HG03060 (cell line): ENCODE results near the gene CNOT11.
"Not testable (repeated sequence)": the region's sequence is repeated elsewhere in the genome, so short reads cannot be mapped to it uniquely, and the experiment has no call there.

Experiments
- ATAC-seq: cut with Tn5 transposase; IDR thresholded peaks from one replicate; pipeline ENCODE4 v1.9.1; 2021; ENCODE audit warnings: low read depth, moderate number of reproducible peaks; ENCODE audit not compliant: unreplicated experiment

Gene CNOT11

DNA sequence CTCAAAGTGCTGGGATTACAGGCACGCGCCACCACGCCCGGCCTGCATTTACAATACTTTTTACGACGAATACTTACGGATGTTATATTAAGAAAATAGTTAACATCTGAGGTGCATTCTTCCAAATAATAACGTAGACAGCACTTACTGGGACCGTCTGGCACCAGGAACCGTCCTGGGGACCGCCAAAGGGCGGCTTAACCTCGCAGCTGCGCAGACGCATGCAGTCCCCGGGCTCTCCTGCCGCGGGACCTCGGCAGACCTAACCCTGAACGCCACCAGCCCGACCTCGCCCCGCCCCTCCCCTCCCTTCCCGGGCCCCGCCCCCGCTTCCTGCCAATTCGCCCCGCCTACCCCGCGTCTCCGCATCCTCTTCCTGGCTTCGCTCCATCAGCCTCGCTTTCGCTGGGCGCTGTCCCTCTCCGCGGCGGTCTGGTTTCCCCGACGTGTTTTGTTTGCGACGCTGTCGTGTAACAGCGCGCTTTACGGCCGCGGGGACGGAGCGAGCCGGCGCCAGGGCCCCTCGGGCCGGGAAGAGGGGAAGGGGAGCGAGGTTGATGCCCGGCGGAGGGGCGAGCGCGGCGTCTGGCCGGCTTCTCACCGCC, at the start of gene CNOT11:
Gene CNOT11, plus strand, starts transcription at position 479 of the 605 bp plus-strand sequence. Its CDS starts 79 bp downstream, at position 558.
- ATAC-seq: peak; percentile 66

- no peak for ATAC-seq
Measured at GRCh38 chr2:101204400-101205115, 48.1 kb upstream of the CNOT11 start.

- ATAC-seq: no peak
Measured at GRCh38 chr2:101205521-101206479, 46.9 kb upstream of the CNOT11 start.

- ATAC-seq: no peak
Measured at GRCh38 chr2:101208830-101209229, 43.9 kb upstream of the CNOT11 start.

DNA sequence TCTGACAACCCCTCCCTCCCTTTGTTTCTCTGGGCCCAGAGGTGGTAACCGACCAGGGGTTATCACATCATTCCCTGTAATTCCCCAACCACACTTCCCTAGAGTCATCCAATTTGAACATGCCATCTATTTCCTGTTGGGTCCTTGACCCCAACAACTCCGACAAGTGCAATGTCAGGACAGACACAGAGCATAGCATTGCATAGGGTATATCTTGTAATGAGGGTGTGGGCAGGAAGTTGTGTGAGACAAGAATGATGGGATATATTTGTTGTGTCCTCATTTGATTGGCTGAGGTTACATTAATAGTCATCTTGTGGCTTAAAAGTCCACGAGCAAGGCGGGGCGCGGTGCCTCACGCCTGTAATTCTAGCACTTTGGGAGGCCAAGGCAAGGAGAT, 33.4 kb upstream of the CNOT11 start:
- no peak for ATAC-seq

DNA sequence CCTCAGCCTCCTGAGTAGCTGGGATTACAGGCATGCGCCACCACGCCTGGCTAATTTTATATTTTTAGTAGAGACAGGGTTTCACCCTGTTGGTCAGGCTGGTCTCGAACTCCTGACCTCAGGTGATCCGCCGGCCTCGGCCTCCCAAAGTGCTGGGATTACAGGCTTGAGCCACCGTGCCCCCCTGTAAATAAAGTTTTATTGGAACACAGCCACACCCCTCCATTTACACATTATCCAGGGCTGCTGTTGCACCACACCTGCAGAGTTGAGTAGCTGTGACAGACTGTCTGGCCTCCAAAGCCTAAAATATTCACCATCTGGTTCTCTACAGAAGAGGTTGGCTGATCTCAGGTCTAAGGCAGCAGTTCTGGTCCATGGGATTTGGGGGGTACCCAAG, 32.6 kb upstream of the CNOT11 start:
- not testable (repeated sequence) for ATAC-seq

- ATAC-seq: peak; percentile 96
Measured at GRCh38 chr2:101223814-101224231, 28.9 kb upstream of the CNOT11 start.

DNA sequence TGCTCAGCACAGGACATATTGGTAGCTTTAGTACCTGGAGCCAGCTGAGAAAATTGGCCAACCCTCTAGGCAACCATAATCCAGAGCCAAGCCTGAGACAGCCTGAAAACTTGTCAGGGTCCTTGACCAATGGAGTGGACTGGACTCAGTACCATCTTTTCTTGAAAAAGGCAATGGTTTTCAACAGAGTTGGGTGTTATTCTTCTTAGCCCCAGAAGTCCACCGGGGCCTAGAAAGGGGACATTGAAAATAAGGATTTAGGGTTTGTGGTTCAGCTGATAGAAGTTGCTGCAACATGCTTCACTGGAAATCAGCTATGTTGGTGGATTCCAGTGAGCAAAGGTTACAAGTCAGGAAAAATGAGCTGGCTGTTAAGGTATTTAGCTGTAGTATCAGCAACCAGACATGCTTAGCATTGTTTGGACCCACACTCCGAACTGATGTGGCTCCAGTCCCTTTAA, 22.1 kb upstream of the CNOT11 start:
- ATAC-seq: no peak

GRCh38 chr2:101231240-101231639, 21.4 kb upstream of the CNOT11 start:
- no peak for ATAC-seq

DNA sequence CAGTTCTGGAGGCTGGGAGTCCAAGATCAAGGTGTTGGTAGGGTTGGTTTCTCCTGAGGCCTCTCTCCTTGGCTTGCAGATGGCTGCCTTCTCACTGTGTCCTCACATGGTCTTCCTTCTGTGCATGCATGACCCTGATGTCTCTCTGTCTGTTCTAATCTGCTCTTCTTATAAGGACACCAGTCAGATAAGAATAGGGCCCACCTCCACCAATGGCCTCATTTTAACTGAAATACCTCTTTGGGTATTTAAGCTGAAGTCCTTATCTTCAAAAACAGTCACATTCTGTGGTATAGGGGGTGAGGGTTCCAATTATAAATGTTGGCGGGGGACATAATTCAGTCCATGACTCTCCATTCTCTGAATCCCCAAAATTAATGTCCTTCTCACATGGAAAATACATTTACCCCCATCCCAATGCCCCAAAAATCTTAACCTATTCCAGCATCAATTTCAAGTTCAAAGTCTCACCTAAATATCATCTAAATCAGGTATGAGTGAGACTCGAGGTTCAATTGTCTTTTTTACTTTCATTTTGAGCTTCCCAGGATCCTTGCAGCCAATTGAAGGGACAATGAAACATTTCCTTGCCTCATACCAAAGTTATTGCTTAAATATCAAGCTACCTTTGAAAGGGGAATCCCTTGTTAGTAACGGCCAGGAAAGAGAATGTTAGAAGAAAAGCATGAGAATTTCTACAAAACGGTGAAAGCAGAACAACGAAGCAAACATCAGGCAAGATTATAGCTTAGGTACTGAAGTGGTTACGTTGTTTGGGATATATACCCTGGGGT, 20.6 kb upstream of the CNOT11 start:
- ATAC-seq: no peak

DNA sequence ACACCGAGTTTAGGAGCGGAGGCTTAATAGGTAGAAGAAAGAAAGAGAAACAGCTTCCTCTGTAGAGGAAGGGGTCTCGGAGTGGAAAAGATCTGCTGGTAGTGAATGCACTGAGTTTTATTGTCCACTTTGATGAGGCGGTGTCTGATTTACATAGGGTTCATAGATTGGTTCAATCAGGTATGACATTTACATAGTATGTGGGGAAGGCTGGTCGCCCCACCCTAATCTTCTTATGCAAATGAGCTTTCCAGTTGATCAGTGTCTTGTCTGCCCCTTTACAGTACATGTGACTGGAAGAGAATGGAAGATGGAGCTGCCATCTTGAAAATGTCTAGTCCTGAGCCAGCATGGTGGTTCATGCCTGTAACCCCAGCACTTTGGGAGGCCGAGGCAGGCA, 19.9 kb upstream of the CNOT11 start:
- ATAC-seq: no peak

DNA sequence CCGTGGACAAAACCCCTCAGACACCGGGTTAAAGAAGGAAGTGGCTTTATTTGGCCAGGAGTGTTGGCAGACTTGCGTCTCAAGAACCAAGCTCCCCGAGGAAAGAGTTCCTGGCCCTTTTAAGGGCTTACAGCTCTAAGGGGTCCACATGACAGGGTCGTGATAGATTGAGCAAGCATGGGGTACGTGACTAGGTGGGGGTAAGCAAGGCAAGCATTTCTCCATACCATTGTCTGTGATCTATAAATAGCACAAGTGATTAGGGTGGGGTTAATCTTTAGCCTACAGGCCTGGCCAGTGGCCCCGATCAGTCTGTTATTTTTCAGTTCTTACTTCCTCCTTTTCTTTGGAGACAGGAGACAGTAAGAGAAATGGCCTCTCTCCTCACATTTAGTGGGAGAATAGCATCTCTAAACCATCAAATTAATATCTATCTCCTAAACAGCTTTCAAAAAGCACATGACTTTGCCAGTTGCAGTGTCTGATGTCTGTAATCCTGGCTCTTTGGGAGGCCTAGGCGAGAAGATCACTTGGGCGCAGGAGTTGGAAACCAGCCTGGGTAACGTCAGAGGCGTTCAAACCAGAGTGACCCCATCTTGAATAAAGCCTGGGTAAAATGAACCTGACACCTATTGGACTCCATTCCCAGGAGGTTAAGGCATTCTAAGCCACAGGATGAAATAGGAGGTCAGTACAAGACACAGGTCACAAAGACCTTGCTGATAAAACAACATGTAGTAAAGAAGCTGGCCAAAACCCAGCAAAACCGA, 18.3 kb upstream of the CNOT11 start:
- ATAC-seq: no peak

GRCh38 chr2:101235956-101236355, 16.7 kb upstream of the CNOT11 start:
- not testable (repeated sequence) for ATAC-seq

DNA sequence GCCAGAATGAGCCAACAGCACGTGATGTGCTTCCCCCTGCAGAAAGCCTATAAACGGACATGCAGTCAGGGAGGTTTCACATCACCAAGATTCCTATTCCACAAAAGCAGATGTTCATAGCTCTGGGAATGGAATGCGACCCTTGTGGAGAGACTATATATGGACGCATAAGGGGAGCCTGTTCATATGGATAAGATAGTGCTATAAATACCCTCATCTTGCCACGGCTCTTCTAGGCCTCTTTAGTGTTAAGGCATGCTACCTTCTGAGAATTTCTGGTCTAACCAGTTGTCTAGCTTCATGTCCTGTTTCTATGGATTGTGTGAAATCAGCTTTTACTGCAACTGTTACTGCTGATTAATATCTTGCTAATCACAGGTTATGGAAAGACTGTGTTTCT, 14.7 kb upstream of the CNOT11 start:
- ATAC-seq: not testable (repeated sequence)

- ATAC-seq: no peak
Measured at GRCh38 chr2:101238930-101239759, 13.5 kb upstream of the CNOT11 start.

GRCh38 chr2:101239760-101240118, 12.9 kb upstream of the CNOT11 start:
- ATAC-seq: not testable (repeated sequence)

GRCh38 chr2:101240694-101241093, 12.0 kb upstream of the CNOT11 start:
- ATAC-seq: not testable (repeated sequence)

GRCh38 chr2:101241158-101241557, 11.5 kb upstream of the CNOT11 start:
- ATAC-seq: no peak

- not testable (repeated sequence) for ATAC-seq
Measured at GRCh38 chr2:101244373-101244772, 8.3 kb upstream of the CNOT11 start.
